ENCODE results near the gene NEK8. TPM values are rescaled to one million over a fixed set of nuclear protein-coding genes. Genes with fewer than 3 reads are reported as not detected.

NEK8 gene
- total RNA-seq, 2 experiments from 2014 or later, result 3.6 to 3.9 TPM

- no peak for ATAC-seq
- intact Hi-C loops (cut with micrococcal nuclease), result no loop called here
- H3K9me3 Mint-ChIP-seq, result no peaks in the 10 kb centered on the region
- peaks cover 36% of the 10 kb centered on the region for H3K4me1 Mint-ChIP-seq (ENCODE audit: low read depth)
- DNase-seq, result no peak
- no peak overlapping the region for H3K27ac Mint-ChIP-seq
- POLR2A ChIA-PET, result interaction anchor here (0.8 to 20.7 kb wide), 9 partner anchors 10 to 174 kb away, joined by 3 to 480 read pairs (median 4); partner anchors contain the start of genes NEK8, RPL23A and TLCD1
- H3K36me3 Mint-ChIP-seq (ENCODE audit: low read depth), result peaks cover 36% of the 10 kb centered on the region
- H3K4me3 Mint-ChIP-seq, result no peak overlapping the region
- CTCF ChIA-PET, result interaction anchor here (0.6 to 17.1 kb wide), 15 partner anchors 8 to 175 kb away, joined by 3 to 609 read pairs (median 3); partner anchors contain the start of genes BLTP2, DHRS13, FAM222B and NEK8
- H3K27me3 Mint-ChIP-seq, result no peaks in the 10 kb centered on the region
- no peak for TF ChIP-seq CTCF (IDR thresholded peaks at IDR 0.05)
Measured at GRCh38 chr17:28751600-28752366, 23.2 kb downstream of the NEK8 start.

GRCh38 chr17:28755486-28755885 lies 26.9 kb downstream of the NEK8 start:
- H3K9me3 Mint-ChIP-seq, result no peaks in the 10 kb centered on the region
- H3K4me1 Mint-ChIP-seq (ENCODE audit: low read depth), result peaks cover 6% of the 10 kb centered on the region
- no peak overlapping the region for H3K27ac Mint-ChIP-seq
- CTCF ChIA-PET, result interaction anchor here (7.9 kb wide), 1 partner anchor 8 kb away, joined by 109 read pairs; no protein-coding TSS in a partner anchor
- no peaks in the 10 kb centered on the region for H3K27me3 Mint-ChIP-seq
- TF ChIP-seq CTCF (IDR thresholded peaks at IDR 0.05), result no peak
- H3K36me3 Mint-ChIP-seq (ENCODE audit: low read depth), result peaks cover 19% of the 10 kb centered on the region
- ATAC-seq, result no peak
- no peak for DNase-seq
- intact Hi-C loops (cut with micrococcal nuclease), result no loop called here
- H3K4me3 Mint-ChIP-seq, result no peak overlapping the region
- POLR2A ChIA-PET, result no interaction called here

GRCh38 chr17:28756049-28756804 lies 27.6 kb downstream of the NEK8 start:
- intact Hi-C loops (cut with micrococcal nuclease), result no loop called here
- DNase-seq (no peak), ATAC-seq (no peak)
- CTCF ChIA-PET, result interaction anchor here (1.4 kb wide), 1 partner anchor 30 kb away, joined by 8 read pairs; the partner anchor contains the start of gene TLCD1
- POLR2A ChIA-PET, result interaction anchor here (0.6 to 2.6 kb wide), 3 partner anchors 10 to 217 kb away, joined by 3 to 10 read pairs (median 3); no protein-coding TSS in a partner anchor
- H3K4me1 Mint-ChIP-seq (ENCODE audit: low read depth), result peaks cover 3% of the 10 kb centered on the region
- no peak for TF ChIP-seq CTCF (IDR thresholded peaks at IDR 0.05)
- no peak overlapping the region for H3K27ac Mint-ChIP-seq
- H3K36me3 Mint-ChIP-seq (ENCODE audit: low read depth), result peaks cover 16% of the 10 kb centered on the region
- H3K4me3 Mint-ChIP-seq, result no peak overlapping the region
- no peaks in the 10 kb centered on the region for H3K27me3 Mint-ChIP-seq
- H3K9me3 Mint-ChIP-seq, result no peaks in the 10 kb centered on the region

GRCh38 chr17:28758411-28759121 lies 30.0 kb downstream of the NEK8 start:
- ATAC-seq (no peak), DNase-seq (no peak)
- Mint-ChIP-seq H3K4me3 (no peak overlapping the region), H3K36me3 (ENCODE audit: low read depth) (peaks cover 11% of the 10 kb centered on the region), H3K27ac (no peak overlapping the region), H3K4me1 (ENCODE audit: low read depth) (peaks cover 8% of the 10 kb centered on the region), H3K27me3 (no peaks in the 10 kb centered on the region), H3K9me3 (no peaks in the 10 kb centered on the region)
- ChIA-PET CTCF (interaction anchor here (1.8 kb wide), 1 partner anchor 32 kb away, joined by 5 read pairs; the partner anchor contains the start of gene TLCD1), POLR2A (interaction anchor here (2.6 kb wide), 1 partner anchor 12 kb away, joined by 10 read pairs; no protein-coding TSS in a partner anchor)
- intact Hi-C loops (cut with micrococcal nuclease), result no loop called here
- TF ChIP-seq CTCF (IDR thresholded peaks at IDR 0.05), result no peak
